ENCODE measurements around the gene BIN1. TPM values are rescaled to one million over a fixed set of nuclear protein-coding genes. Genes with fewer than 3 reads are reported as not detected.

The BIN1 gene
- total and polyA plus RNA-seq, 2 donors, result 37.9 to 47.2 TPM

DNA sequence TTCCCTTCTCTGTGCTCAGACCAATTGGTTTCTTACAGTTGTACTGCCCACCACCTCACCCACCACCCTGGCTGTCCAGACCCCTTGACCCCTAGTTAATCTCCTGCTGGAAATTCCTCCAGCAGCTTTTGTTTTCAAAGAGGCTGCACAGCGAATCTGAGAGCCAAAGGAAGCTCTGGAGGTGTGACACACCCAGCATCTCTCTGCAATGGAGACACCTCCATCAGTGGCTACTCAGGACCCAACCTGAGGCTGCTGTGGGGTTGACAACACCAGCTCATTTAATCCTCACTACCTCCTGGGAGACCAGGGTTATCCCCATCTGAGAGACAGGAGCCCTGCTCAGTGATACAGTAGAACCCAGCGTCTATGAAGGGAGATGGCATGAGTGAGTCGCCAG is 86.4 kb downstream of the BIN1 start:
- Histone ChIP-seq H3K4me1 (ENCODE audit: control insufficient read depth in 2 of 2, insufficient read depth in 2 of 2, low read length in 2 of 2) (peaks cover 4 to 8% of the 10 kb centered on the region in 2 donors), H3K4me3 (ENCODE audit: low read length in 2 of 2) (no peak overlapping the region), H3K27ac (ENCODE audit: low read depth in 1 of 2, low read length in 1 of 2) (no peak overlapping the region), H3K9me3 (ENCODE audit: control insufficient read depth in 2 of 2, insufficient read depth in 1 of 2, low read length in 1 of 2) (peaks cover 1 to 10% of the 10 kb centered on the region in 2 donors), H3K27me3 (ENCODE audit: control insufficient read depth in 2 of 2, insufficient read depth in 1 of 2, low read length in 1 of 2) (peaks cover 11 to 17% of the 10 kb centered on the region in 2 donors), H3K36me3 (ENCODE audit: control insufficient read depth in 2 of 2, insufficient read depth in 2 of 2, low read length in 1 of 2) (no peaks in the 10 kb centered on the region)
- no peak for DNase-seq (ENCODE audit: low read depth in 6 of 9, low spot score in 9 of 9)
- 87% methylated on average over 3 of the region's 3 CpGs for WGBS

DNA sequence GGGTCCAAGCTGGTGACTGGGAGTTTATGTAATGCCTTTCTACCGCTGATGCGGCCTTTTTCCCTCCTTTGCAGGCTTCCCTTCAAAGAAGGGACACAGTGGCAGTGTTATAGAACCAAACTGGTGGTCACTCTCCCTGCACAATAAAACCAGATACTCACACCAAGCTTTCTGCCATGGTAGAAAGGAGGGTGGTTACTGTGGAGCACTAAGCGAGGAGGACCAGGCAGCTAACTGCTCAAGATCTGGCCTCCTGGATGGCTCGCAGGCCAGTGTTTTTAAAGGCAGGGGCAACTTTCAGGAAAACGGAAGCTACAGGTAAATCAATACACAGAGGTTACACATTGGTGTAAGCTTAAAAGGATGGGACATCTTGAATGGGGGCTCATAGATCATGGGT is 89.4 kb downstream of the BIN1 start:
- H3K4me3 ChIP-seq (ENCODE audit: low read length in 2 of 2), result no peak overlapping the region
- H3K4me1 ChIP-seq (ENCODE audit: control insufficient read depth in 2 of 2, insufficient read depth in 2 of 2, low read length in 2 of 2), result no peaks in the 10 kb centered on the region
- no peaks in the 10 kb centered on the region for H3K9me3 ChIP-seq (ENCODE audit: control insufficient read depth in 2 of 2, insufficient read depth in 1 of 2, low read length in 1 of 2)
- H3K36me3 ChIP-seq (ENCODE audit: control insufficient read depth in 2 of 2, insufficient read depth in 2 of 2, low read length in 1 of 2), result no peaks in the 10 kb centered on the region
- no peak overlapping the region for H3K27ac ChIP-seq (ENCODE audit: low read depth in 1 of 2, low read length in 1 of 2)
- no peaks in the 10 kb centered on the region for H3K27me3 ChIP-seq (ENCODE audit: control insufficient read depth in 2 of 2, insufficient read depth in 1 of 2, low read length in 1 of 2)
- DNase-seq (ENCODE audit: low read depth in 6 of 9, low spot score in 9 of 9), result no peak
- 97% methylated on average over 5 of the region's 5 CpGs for WGBS

DNA sequence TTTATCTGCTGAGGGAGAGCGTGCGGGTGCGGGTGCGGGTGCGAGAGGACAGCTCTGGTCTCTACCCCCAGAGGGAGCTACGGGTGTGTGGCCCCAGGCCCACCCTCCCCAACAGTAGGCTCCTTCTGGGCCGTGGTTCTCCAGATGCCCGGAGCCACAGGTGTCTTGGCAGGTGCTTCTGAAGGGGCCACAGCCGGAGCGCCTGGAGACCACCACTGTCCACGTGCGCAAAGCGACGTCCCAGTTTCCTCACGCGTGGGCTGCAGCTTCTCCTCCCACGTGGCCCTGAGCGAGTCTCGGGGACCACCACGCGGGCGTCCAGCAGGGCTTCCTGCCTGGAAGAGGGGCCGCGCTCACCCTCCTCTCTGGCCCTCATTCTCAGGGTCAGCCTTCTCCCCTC is 90.6 kb downstream of the BIN1 start:
- Histone ChIP-seq H3K27ac (ENCODE audit: low read depth in 1 of 2, low read length in 1 of 2) (no peak overlapping the region), H3K9me3 (ENCODE audit: control insufficient read depth in 2 of 2, insufficient read depth in 1 of 2, low read length in 1 of 2) (no peaks in the 10 kb centered on the region), H3K36me3 (ENCODE audit: control insufficient read depth in 2 of 2, insufficient read depth in 2 of 2, low read length in 1 of 2) (no peaks in the 10 kb centered on the region), H3K27me3 (ENCODE audit: control insufficient read depth in 2 of 2, insufficient read depth in 1 of 2, low read length in 1 of 2) (no peaks in the 10 kb centered on the region), H3K4me1 (ENCODE audit: control insufficient read depth in 2 of 2, insufficient read depth in 2 of 2, low read length in 2 of 2) (no peaks in the 10 kb centered on the region), H3K4me3 (ENCODE audit: low read length in 2 of 2) (no peak overlapping the region)
- DNase-seq (ENCODE audit: low read depth in 6 of 9, low spot score in 9 of 9), result no peak
- WGBS, result 97% methylated on average over 24 of the region's 24 CpGs

DNA sequence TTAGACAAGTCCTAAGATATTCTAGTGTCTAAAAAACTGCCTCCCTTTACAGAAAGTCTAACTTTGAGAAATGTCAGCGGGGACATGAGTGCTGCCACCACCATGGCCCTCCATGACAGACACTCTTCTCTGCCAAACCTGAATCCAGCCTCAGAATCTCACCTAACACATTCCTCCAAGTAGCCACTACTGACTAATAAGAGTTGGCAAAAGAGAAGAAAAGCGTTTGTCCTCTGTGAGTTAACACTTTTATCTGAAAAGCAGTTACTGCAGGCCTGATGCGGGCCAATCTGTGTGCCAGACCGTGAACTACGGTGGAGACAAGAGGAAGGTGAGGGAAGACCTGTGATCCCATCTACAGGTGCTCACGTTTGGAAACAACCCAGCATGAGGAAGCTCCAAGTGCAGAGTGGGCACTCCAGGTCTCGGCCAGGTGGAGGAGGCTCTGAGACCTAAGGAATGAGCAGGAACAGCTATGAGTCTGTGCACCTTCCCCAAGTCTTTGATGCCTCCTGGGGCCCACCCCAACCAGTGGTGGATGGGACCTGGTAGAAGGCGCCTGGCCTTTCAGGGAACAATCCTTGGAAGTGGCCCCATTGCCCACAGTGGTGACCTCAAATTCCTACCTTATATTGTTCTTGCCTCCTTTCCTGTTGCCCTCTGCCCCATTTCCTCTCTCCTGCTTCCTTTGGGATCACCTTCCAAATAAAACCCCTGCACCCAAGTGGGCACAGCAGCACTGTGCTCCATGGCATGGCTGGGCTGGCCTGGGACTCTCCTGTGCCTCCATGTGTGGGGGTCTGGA is 91.6 kb downstream of the BIN1 start:
- no peak for DNase-seq (ENCODE audit: low read depth in 6 of 9, low spot score in 9 of 9)
- Histone ChIP-seq H3K36me3 (ENCODE audit: control insufficient read depth in 2 of 2, insufficient read depth in 2 of 2, low read length in 1 of 2) (no peaks in the 10 kb centered on the region), H3K27me3 (ENCODE audit: control insufficient read depth in 2 of 2, insufficient read depth in 1 of 2, low read length in 1 of 2) (no peaks in the 10 kb centered on the region), H3K4me1 (ENCODE audit: control insufficient read depth in 2 of 2, insufficient read depth in 2 of 2, low read length in 2 of 2) (no peaks in the 10 kb centered on the region), H3K27ac (ENCODE audit: low read depth in 1 of 2, low read length in 1 of 2) (no peak overlapping the region), H3K9me3 (ENCODE audit: control insufficient read depth in 2 of 2, insufficient read depth in 1 of 2, low read length in 1 of 2) (no peaks in the 10 kb centered on the region), H3K4me3 (ENCODE audit: low read length in 2 of 2) (no peak overlapping the region)
- 95% methylated on average over 8 of the region's 8 CpGs for whole genome bisulfite sequencing

DNA sequence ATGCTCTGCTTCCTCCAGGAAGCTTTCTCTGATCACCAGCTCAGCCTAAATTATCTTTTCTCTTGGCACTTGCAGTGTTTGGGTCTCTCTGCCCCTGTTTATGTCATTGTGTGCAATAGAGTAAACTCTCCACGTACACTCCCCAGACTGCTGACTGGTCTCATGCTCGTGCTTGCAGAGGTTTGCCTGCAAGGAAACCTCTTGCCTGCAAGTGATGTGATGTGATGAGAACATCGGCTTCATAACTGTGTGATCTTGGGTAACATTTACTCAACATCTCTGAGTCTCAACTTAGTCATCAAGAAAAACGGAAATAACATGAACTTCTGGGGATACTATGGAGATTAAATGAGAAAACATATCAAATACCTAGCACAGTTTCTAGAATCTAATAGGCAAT is 92.3 kb downstream of the BIN1 start:
- no peak overlapping the region for H3K27ac ChIP-seq (ENCODE audit: low read depth in 1 of 2, low read length in 1 of 2)
- H3K9me3 ChIP-seq (ENCODE audit: control insufficient read depth in 2 of 2, insufficient read depth in 1 of 2, low read length in 1 of 2), result no peaks in the 10 kb centered on the region
- no peaks in the 10 kb centered on the region for H3K27me3 ChIP-seq (ENCODE audit: control insufficient read depth in 2 of 2, insufficient read depth in 1 of 2, low read length in 1 of 2)
- no peak for DNase-seq (ENCODE audit: low read depth in 6 of 9, low spot score in 9 of 9)
- H3K36me3 ChIP-seq (ENCODE audit: control insufficient read depth in 2 of 2, insufficient read depth in 2 of 2, low read length in 1 of 2), result no peaks in the 10 kb centered on the region
- WGBS, result 93% methylated on average over 4 of the region's 4 CpGs
- no peak overlapping the region for H3K4me3 ChIP-seq (ENCODE audit: low read length in 2 of 2)
- H3K4me1 ChIP-seq (ENCODE audit: control insufficient read depth in 2 of 2, insufficient read depth in 2 of 2, low read length in 2 of 2), result no peaks in the 10 kb centered on the region

DNA sequence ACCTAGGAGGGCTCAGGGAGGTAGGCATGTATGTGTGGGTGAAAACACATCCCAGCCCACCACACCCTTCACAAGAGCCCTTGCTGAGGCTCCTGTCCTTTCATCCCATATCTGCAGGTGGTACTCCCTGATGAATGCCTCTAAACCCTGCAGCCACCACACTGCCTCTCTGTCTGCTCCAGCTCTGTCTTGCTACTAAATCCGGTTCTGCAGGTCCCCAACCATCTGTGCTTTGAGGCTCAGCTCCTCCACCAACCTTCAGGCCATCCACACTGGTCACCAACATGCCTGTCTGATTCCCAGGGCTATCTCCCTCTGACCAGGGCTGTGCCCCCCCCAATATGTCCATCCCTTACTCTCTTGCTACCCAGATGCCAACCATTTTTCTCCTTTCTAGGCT is 92.7 kb downstream of the BIN1 start:
- Histone ChIP-seq H3K9me3 (ENCODE audit: control insufficient read depth in 2 of 2, insufficient read depth in 1 of 2, low read length in 1 of 2) (no peaks in the 10 kb centered on the region), H3K36me3 (ENCODE audit: control insufficient read depth in 2 of 2, insufficient read depth in 2 of 2, low read length in 1 of 2) (no peaks in the 10 kb centered on the region), H3K27me3 (ENCODE audit: control insufficient read depth in 2 of 2, insufficient read depth in 1 of 2, low read length in 1 of 2) (no peaks in the 10 kb centered on the region), H3K4me1 (ENCODE audit: control insufficient read depth in 2 of 2, insufficient read depth in 2 of 2, low read length in 2 of 2) (no peaks in the 10 kb centered on the region), H3K4me3 (ENCODE audit: low read length in 2 of 2) (no peak overlapping the region), H3K27ac (ENCODE audit: low read depth in 1 of 2, low read length in 1 of 2) (no peak overlapping the region)
- WGBS, result 77% methylated on average over 1 of the region's 1 CpG
- no peak for DNase-seq (ENCODE audit: low read depth in 6 of 9, low spot score in 9 of 9)

DNA sequence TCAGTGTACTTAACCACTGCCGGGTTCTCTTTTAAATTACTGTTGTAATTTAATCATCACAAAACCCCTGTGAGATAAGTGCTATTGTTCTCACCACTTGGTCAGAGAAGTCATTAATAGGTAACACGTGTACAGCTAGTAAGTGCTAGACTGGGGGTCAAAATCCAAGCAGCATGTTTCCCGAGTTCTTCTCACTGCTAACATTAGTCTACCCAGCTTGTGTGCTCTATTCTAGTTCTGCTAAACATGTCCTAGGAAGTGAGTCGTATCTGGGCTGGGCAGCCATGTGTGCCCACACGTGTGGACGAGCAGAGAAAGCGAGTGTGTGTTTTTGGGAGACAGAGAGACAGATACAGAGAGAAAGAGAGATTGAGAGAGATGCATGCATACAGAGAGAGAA is 94.1 kb downstream of the BIN1 start:
- no peak for DNase-seq (ENCODE audit: low read depth in 6 of 9, low spot score in 9 of 9)

DNA sequence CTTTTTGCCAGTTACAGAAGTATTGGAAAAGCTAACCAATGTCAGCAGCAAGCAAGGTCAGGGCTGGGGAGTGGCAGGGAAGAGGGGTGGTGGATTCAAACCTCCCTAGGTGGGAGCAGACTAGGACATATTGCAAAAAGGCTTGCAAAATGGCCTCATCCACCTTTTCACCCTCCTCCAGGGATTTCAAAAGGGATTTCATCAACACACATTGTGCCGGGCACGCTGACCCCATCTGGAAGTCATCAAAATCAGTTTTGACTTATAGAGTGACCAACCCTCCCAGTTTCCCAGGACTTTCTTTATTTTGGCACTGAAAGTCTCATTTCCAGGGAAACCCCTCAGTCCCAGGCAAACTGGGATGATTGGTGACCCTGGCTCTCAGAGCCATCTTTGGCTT is 94.7 kb downstream of the BIN1 start:
- Histone ChIP-seq H3K27me3 (ENCODE audit: control insufficient read depth in 2 of 2, insufficient read depth in 1 of 2, low read length in 1 of 2) (no peaks in the 10 kb centered on the region), H3K4me3 (ENCODE audit: low read length in 2 of 2) (no peak overlapping the region), H3K4me1 (ENCODE audit: control insufficient read depth in 2 of 2, insufficient read depth in 2 of 2, low read length in 2 of 2) (no peaks in the 10 kb centered on the region), H3K36me3 (ENCODE audit: control insufficient read depth in 2 of 2, insufficient read depth in 2 of 2, low read length in 1 of 2) (no peaks in the 10 kb centered on the region), H3K9me3 (ENCODE audit: control insufficient read depth in 2 of 2, insufficient read depth in 1 of 2, low read length in 1 of 2) (no peaks in the 10 kb centered on the region), H3K27ac (ENCODE audit: low read depth in 1 of 2, low read length in 1 of 2) (no peak overlapping the region)
- no peak for DNase-seq (ENCODE audit: low read depth in 6 of 9, low spot score in 9 of 9)
- 99% methylated on average over 2 of the region's 2 CpGs for WGBS

More for the DNA sequence above, 94.1 kb downstream of the BIN1 start:
- H3K27ac ChIP-seq (ENCODE audit: low read depth in 1 of 2, low read length in 1 of 2), result no peak overlapping the region
- no peaks in the 10 kb centered on the region for H3K36me3 ChIP-seq (ENCODE audit: control insufficient read depth in 2 of 2, insufficient read depth in 2 of 2, low read length in 1 of 2)
- H3K4me3 ChIP-seq (ENCODE audit: low read length in 2 of 2), result no peak overlapping the region
- no peaks in the 10 kb centered on the region for H3K27me3 ChIP-seq (ENCODE audit: control insufficient read depth in 2 of 2, insufficient read depth in 1 of 2, low read length in 1 of 2)
- WGBS, result 90% methylated on average over 7 of the region's 7 CpGs
- H3K4me1 ChIP-seq (ENCODE audit: control insufficient read depth in 2 of 2, insufficient read depth in 2 of 2, low read length in 2 of 2), result no peaks in the 10 kb centered on the region
- H3K9me3 ChIP-seq (ENCODE audit: control insufficient read depth in 2 of 2, insufficient read depth in 1 of 2, low read length in 1 of 2), result no peaks in the 10 kb centered on the region

DNA sequence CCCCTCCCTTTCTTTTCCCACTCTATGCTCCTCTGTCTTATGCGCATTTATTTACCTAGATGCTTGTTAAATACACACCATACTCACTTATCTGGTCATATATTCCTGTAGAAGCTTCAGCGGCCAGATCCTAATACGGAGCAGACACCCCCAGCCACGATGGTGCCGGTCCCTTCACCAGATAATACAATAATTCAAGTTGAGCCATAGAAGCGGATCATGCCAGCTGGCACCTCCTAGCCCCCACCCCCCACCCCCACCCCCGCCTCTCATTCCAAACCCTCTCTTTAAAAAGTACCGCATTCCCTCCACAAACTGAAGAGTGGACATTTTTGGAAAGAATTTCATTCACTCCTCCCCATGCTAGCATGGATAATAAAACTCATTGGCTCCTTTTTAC is 95.2 kb downstream of the BIN1 start:
- Histone ChIP-seq H3K4me1 (ENCODE audit: control insufficient read depth in 2 of 2, insufficient read depth in 2 of 2, low read length in 2 of 2) (no peaks in the 10 kb centered on the region), H3K4me3 (ENCODE audit: low read length in 2 of 2) (no peak overlapping the region), H3K9me3 (ENCODE audit: control insufficient read depth in 2 of 2, insufficient read depth in 1 of 2, low read length in 1 of 2) (no peaks in the 10 kb centered on the region), H3K36me3 (ENCODE audit: control insufficient read depth in 2 of 2, insufficient read depth in 2 of 2, low read length in 1 of 2) (no peaks in the 10 kb centered on the region), H3K27ac (ENCODE audit: low read depth in 1 of 2, low read length in 1 of 2) (no peak overlapping the region), H3K27me3 (ENCODE audit: control insufficient read depth in 2 of 2, insufficient read depth in 1 of 2, low read length in 1 of 2) (no peaks in the 10 kb centered on the region)
- 94% methylated on average over 8 of the region's 8 CpGs for WGBS
- no peak for DNase-seq (ENCODE audit: low read depth in 6 of 9, low spot score in 9 of 9)

Data from thymus (tissue), 11 donors.